ENCODE results near the gene SLC16A6. TPM values are rescaled to one million over a fixed set of nuclear protein-coding genes. Genes with fewer than 3 reads are reported as not detected.

SLC16A6 gene
- total RNA-seq, 4 donors from 2014 or later = 0.66 to 7.1 (median 3.8) TPM

GRCh38 chr17:68248199-68248825 lies 42.6 kb downstream of the SLC16A6 start:
- no peaks in the 10 kb centered on the region for H3K27me3 ChIP-seq
- H3K9me3 ChIP-seq = no peaks in the 10 kb centered on the region
- no peak for TF ChIP-seq POLR2A (IDR thresholded peaks at IDR 0.05)
- in situ Hi-C loops (cut with MboI; ENCODE audit: low sequenced_read_pairs in 4 of 4) (no loop called here), intact Hi-C loops (cut with DNase I; ENCODE audit: low total_unique reads) (loop anchor here (5.0 kb wide), 2 partner anchors 41 to 264 kb away; partner anchors contain the start of gene PRKAR1A)
- peaks cover 12 to 14% of the 10 kb centered on the region in 2 donors for H3K4me1 ChIP-seq
- peak overlapping the region; percentile 81 to 97 (median 96) for H3K4me3 ChIP-seq
- peaks cover 0 to 29% of the 10 kb centered on the region in 2 donors for H3K36me3 ChIP-seq
- peak overlapping the region; percentile 89 to 100 (median 98) for H3K27ac ChIP-seq
- peak; percentile 35 to 63 for DNase-seq
- ATAC-seq = peak; percentile 39 to 53

GRCh38 chr17:68247445-68248198 lies 43.3 kb downstream of the SLC16A6 start, which contains the start of gene AMZ2:
Gene AMZ2 (plus strand): TSS chr17:68248043. CDS start chr17:68250188, 2,145 bp downstream.
- H3K9me3 ChIP-seq = no peaks in the 10 kb centered on the region
- peak within 1 kb of the TSS; percentile 89 to 100 (median 98) for H3K27ac ChIP-seq
- H3K36me3 ChIP-seq = peaks cover 0 to 24% of the 10 kb centered on the region in 2 donors
- peaks cover 12 to 14% of the 10 kb centered on the region in 2 donors for H3K4me1 ChIP-seq
- peak within 1 kb of the TSS; percentile 81 to 97 (median 96) for H3K4me3 ChIP-seq
- in situ Hi-C loops (cut with MboI; ENCODE audit: low sequenced_read_pairs in 4 of 4) (no loop called here), intact Hi-C loops (cut with DNase I; ENCODE audit: low total_unique reads) (loop anchor here (5.0 kb wide), 2 partner anchors 40 to 265 kb away; partner anchors contain the start of gene PRKAR1A)
- peak; percentile 84 to 92 for DNase-seq
- peak in 1 of 5 experiments; percentile 12 for TF ChIP-seq CTCF (IDR thresholded peaks at IDR 0.05 in 4 of 5, conservative IDR thresholded peaks at IDR 0.05 in 1 of 5)
- peak; percentile 97 to 98 for TF ChIP-seq POLR2A (IDR thresholded peaks at IDR 0.05)
- ATAC-seq = peak; percentile 91
- no peaks in the 10 kb centered on the region for H3K27me3 ChIP-seq

DNA sequence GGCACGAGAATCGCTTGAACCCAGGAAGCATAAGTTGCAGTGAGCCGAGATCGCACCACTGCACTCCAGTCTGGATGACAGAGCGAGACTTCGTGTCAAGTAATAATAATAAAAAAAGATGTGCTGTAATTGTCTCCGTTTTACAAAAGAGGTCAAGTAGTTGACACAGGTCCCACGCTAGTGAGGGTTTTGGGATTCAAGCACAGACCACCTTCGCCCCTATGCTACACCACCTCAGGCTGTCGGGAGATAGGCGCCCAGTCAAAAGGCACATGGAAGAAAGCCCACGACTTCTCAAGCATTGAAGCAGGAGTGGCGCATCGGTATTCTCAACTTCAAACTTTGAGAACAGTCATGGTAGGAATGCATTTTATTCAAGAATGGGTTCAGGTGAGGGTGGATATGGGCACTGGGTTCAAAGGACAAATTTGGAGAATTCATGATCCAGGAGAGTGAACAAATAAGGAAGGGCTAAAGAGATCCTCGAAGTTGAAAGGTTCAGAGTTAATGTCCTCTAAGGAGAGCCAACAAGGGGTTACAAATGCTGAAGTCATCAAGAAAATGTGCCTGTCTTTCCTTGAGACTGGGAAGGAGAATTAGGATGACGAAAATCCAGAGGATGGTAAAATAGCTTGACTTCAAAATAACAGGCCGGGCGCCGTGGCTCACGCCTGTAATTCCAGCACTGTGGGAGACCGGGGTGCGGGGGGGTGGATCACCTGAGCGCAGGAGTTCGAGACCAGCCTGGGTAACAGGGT lies 44.5 kb downstream of the SLC16A6 start:
- in situ Hi-C loops (cut with MboI; ENCODE audit: low sequenced_read_pairs in 4 of 4) (no loop called here), intact Hi-C loops (cut with DNase I; ENCODE audit: low total_unique reads) (loop anchor here (5.0 kb wide), 2 partner anchors 39 to 266 kb away; partner anchors contain the start of gene PRKAR1A)
- Histone ChIP-seq H3K36me3 (peaks cover 0 to 14% of the 10 kb centered on the region in 2 donors), H3K27me3 (no peaks in the 10 kb centered on the region), H3K4me3 (peak overlapping the region in 2 of 4 donors; percentile 95 to 97), H3K27ac (peak overlapping the region; percentile 89 to 100 (median 98)), H3K9me3 (no peaks in the 10 kb centered on the region), H3K4me1 (peaks cover 12 to 14% of the 10 kb centered on the region in 2 donors)
- DNase-seq (no peak), ATAC-seq (no peak)
- TF ChIP-seq POLR2A (IDR thresholded peaks at IDR 0.05) (no peak), CTCF (IDR thresholded peaks at IDR 0.05 in 4 of 5, conservative IDR thresholded peaks at IDR 0.05 in 1 of 5) (no peak)

DNA sequence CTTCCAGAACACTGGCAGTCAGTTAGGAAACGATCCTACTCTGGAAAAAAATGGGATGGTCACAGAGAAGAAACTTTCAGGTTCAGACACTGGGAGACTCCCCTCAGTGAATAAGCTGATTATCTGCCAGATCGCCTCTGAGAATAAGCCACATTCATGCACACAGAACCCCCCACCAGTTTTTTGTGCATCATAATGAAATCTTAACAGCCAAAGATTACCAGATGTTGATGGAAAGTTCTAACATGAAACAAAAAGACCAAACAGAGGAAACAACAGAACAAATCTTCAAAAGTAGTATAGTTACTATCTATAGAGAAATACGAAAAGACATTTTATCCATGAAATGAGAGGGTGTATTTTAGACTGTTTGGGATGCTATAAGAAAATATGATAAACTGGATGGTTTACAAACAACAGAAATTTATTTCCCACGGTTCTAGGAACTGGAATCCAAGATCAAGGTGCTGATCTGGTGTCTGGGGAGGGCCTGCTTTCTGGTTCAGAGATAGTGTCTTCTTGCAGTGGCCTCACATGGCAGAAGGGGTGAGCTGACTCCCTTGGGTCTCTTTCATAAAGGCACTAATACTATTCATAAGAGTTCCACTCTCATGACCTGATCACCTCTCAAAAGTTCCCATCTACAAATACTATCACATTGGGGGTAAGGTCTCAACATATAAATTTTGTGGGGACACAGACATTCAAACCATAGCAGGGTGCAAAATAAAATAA lies 51.1 kb downstream of the SLC16A6 start:
- Histone ChIP-seq H3K36me3 (no peaks in the 10 kb centered on the region), H3K9me3 (no peaks in the 10 kb centered on the region), H3K4me3 (no peak overlapping the region), H3K27ac (no peak overlapping the region), H3K27me3 (no peaks in the 10 kb centered on the region), H3K4me1 (peaks cover 7 to 11% of the 10 kb centered on the region in 2 donors)
- no peak for TF ChIP-seq POLR2A (IDR thresholded peaks at IDR 0.05)
- TF ChIP-seq CTCF (IDR thresholded peaks at IDR 0.05 in 4 of 5, conservative IDR thresholded peaks at IDR 0.05 in 1 of 5) = no peak
- ATAC-seq (no peak), DNase-seq (no peak)
- intact Hi-C loops (cut with DNase I; ENCODE audit: low total_unique reads) (no loop called here), in situ Hi-C loops (cut with MboI; ENCODE audit: low sequenced_read_pairs in 4 of 4) (no loop called here)

All from gastrocnemius medialis (tissue), 4 donors.